HG02798 (cell line): ENCODE measurements around the gene MXD1.
"Not testable (repeated sequence)": the region's sequence is repeated elsewhere in the genome, so short reads cannot be mapped to it uniquely, and the experiment has no call there.

Experiments
- ATAC-seq: cut with Tn5 transposase; IDR thresholded peaks from one replicate; pipeline ENCODE4 v1.9.1; 2021; ENCODE audit warnings: mild to moderate bottlenecking; ENCODE audit not compliant: unreplicated experiment, poor library complexity

Gene MXD1

DNA sequence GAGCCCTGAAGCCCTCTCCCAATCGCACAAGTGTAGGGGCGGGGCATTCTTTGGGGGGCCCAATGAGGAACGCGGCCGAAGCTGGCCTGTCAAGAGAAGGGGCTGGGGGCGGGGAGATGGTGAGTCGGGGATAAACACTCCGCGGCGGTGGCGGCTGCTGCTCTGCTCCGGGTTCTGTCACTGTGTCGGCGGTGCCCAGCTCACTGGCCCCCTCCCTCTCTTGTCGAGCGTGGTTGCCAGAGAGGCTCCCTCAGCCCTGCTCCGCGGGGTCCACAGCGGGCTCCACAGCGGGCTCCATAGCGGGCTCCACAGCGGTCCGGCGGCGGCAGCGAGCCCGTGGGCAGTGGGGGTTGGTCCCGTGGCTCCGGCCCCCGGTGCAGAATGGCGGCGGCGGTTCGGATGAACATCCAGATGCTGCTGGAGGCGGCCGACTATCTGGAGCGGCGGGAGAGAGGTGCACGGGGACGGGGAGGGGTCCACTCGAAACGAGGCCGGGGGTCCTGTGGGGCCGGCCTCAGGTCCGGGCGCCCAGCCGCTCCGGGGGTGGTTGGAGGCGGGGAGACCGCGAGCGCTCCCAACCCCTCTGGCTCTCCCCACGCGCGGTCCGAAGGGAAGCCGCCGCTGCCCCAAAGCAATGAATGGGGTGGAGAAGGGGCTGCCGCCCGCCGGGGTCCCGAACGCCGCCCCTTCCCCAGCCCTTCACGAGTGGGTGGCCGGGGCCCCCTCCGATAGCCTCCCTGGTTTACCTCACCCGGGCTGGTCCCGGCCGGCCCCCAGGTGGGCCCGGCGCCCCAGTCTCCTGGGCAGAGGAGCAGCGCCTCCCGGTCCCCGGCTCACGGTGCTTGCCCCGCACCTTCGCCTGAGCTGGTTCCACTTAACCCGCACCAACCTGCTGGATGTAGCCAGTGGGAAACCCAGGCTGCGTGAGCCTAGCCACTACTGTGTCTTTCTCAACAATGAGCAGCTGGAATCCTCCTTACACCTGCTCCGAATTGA lies at the start of gene MXD1:
TSS of gene MXD1 (plus strand) at position 160 of the 996 bp plus-strand sequence. CDS start at position 382, 222 bp downstream.
- peak; percentile 0 for ATAC-seq

DNA sequence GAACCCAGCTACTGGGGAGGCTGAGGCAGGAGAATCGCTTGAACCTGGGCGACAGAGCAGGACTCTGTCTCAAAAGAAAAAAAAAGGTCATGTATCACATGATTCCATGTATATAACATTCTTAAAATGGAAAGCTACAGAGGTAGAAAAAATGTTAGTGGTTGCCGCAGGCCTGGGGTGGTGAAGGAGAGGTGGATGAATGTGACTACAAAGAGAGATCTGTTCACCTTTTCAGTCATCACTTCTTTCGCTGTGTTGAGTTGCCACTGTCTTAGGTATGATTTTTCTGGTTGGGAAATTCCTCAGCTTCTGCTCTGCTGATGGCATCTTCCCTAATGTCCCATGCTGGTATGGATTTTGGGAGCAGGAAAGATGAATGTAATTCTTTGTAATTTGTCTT lies 26.5 kb upstream of the MXD1 start:
- no peak for ATAC-seq

DNA sequence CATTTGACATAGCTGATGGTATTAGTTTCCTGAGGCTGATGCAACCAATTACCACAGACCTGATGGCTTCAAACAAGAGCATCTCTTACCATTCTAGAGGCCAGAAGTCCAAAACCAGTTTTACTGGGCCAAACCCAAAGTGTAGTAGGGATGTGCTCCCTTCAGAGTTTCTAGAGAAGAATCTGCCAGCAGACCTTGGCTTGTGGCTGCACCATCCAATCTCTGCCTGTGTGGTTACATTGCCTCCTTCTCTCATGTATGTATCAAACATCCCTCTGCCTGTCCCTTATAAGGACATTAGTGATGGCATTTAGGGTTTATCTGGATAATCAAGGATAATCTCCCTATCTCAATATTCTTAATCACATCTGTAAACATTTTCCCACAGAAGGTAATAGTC lies 25.6 kb upstream of the MXD1 start:
- no peak for ATAC-seq

DNA sequence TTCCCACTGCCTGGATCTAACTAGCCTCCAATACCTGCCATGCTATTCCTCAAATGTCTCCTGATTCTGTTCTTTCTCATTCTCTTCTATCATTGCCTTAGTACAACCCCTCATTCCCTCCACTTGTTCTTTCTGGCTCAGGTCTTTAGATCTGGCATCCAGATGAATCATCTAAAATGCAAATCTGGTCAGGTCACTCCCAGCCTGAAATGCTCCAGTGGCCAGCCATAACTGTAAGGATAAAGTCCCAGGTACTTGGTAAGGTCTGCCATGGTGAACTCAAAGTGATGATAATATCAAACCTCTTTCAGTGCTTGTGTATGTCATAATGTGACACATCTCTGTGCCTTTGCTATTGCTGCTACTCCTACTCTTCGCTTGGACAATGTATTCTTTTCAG lies 24.0 kb upstream of the MXD1 start:
- no peak for ATAC-seq

DNA sequence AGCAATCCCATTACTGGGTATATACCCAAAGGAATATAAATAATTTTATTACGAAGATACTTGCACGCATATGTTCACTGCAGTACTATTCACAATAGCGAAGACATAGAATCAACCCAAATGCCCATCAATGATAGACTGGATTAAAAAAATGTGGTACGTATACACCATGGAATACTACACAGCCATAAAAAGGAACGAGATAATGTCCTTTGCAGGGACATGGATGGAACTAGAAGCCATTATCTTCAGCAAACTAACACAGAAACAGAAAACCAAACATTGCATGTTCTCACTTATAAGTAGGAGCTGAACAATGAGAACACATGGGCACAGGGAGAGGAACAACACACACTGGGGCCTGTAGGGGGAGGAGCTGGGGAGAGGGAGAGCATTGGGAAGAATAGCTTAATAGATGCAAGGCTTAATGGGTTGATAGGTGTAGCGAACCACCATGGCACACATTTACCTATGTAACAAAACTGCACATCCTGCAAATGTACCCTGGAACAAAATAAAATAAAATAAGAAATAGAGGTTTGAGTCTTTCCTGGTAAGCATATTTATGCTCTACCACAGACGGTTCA lies 22.0 kb upstream of the MXD1 start:
- not testable (repeated sequence) for ATAC-seq

GRCh38 chr2:69893684-69894551 lies 21.0 kb upstream of the MXD1 start, which contains the start of gene SNRNP27:
SNRNP27 (plus strand) TSS chr2:69893956; CDS start chr2:69893985, 29 bp downstream.
- peak; percentile 85 for ATAC-seq

DNA sequence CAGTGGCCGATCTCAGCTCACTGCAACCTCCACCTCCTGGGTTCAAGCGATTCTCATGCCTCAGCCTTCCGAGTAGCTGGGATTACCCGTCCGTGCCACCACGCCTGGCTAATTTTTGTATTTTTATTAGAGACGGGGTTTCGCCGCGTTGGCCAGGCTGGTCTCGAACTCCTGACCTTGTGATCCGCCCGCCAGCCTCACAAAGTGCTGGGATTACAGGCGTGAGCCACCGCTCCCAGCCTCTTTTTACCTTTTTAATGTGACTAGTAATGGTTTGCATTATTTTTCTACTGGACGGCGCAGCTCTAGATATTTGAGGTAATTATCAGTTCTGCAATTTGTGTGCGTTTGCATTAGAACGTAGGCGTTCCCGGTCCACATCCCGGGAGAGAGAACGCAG lies 20.2 kb upstream of the MXD1 start:
- ATAC-seq: not testable (repeated sequence)

DNA sequence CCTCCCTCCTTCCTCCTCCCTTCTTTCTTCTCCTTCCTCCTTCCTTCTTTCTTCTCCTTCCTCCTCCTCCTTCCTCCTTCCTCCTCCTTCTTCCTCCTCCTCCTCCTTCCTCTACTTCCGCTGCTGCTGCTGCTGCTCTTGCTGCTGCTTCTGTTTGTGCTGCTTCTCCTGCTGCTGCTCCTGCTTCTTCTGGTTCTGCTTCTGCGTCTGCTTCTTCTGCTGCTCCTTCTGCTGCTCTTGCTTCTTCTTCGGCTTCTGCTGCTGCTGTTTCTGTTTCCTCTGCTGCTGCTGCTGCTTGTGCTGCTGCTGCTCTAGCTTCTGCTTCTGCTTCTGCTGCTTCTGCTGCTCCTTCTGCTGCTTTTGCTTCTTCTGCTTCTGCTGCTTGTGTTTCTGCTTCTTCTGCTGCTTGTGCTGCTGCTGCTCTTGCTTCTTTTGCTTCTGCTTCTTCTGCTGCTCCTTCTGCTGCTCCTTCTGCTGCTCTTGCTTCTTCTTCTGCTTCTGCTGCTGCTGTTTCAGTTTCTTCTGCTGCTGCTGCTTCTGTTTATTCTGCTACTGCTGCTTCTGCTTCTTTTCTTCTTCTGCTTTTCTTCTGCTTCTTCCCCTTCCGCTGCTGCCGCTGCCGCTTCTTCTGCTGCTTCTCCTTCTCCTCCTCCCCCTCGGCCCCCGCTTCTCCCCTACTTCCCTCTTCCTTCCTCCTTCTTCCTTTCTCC lies 12.5 kb upstream of the MXD1 start:
- ATAC-seq: no peak

DNA sequence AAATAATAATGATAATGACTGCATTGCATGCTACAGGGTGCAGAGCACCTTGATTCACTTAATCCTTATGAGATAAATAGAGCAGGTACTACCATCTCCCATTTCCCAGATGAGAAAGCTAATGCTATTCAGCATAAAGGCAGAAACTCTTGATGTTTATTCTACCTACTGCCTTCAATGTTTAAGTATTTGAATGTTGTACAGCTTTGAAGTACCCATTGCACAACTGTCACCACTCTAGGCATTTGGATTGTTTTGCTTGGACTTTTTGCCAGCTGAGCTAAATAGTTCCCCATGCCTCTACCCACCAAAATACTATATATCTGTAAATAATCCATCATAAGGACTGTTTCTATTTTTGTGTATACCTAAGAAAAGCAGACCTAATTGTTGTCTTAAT lies 7.7 kb upstream of the MXD1 start:
- ATAC-seq: no peak

DNA sequence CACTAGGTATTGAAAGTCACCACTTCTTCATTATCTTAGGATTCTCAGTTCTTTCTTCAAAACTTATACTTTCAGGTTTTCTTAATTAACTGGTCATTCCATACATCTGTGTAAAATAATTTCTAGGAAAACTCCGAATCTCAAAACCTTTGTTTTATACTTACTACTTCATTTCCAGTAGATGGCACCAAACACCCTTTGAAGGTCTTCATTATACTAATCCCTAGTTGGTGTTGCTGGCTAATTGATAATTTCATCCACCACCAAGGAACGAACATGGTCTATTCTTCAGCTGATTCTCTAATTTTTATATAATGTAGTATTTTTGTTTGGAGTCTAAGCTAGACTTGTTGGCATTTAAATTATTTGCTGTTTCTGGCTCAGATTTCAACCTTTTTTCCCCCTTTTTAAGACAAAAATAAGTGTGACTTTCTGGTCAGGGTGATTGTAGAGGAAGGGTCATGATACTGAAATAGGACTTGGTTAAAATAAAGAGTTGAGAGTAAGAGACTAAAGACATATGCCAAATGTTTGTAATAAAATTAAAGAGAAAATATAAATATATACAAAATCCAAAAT lies 2.8 kb upstream of the MXD1 start:
- ATAC-seq: no peak

GRCh38 chr2:69914164-69914949 lies 552 bp upstream of the MXD1 start:
- ATAC-seq: peak; percentile 91

- no peak for ATAC-seq
Measured at GRCh38 chr2:69916106-69916505, 1.2 kb downstream of the MXD1 start.

DNA sequence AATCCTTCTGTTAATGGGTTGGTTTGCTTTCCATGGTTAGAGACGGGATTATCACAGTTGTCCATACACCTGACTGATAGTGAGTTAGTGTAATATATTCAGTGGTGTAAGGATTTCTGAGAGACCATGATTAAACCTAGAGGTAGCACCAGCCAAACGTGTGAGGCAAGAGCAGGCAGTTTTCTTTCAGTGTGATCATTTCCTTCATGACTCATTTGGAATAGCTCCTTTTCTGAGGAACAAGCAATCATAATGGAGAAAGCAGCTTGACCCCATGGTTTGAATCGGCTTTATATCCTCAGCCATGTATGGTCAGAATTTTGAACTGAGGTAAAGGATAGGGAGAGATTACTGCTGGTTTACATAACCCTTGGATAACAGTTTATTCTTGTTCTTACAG lies 2.9 kb downstream of the MXD1 start:
- no peak for ATAC-seq

GRCh38 chr2:69918401-69918800 lies 3.5 kb downstream of the MXD1 start:
- ATAC-seq: no peak

DNA sequence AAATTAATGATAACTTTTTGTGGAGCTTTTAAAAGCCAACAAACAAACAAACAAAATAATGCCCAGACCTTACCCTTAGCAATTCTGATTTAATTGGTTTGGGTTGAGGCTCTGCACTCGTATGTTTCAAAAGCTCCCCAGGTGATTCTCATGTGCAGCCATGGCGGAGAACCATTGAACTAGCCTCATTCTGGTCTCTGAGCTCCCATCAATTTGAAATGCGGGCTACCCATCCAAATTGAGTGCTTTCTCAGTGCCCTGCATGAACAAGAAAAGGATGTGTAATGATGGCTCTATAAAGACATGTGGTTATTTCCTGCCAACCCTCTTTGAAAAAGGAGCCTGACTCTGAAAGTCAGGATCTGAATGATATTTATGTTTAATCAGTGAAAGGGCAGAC lies 8.2 kb downstream of the MXD1 start:
- no peak for ATAC-seq

GRCh38 chr2:69926849-69927515 lies 12.1 kb downstream of the MXD1 start:
- ATAC-seq: no peak

- ATAC-seq: no peak
Measured at GRCh38 chr2:69931832-69932595, 17.1 kb downstream of the MXD1 start.

- ATAC-seq: no peak
Measured at GRCh38 chr2:69932596-69932922, 17.6 kb downstream of the MXD1 start.
